HK-2 (cell line): ENCODE results near the gene POM121L12.

Experiments
- DNase-seq: peaks from one replicate; pipeline ENCODE4 v3.0.0-alpha.2; 2018; ENCODE audit not compliant: unreplicated experiment

Gene POM121L12

DNA sequence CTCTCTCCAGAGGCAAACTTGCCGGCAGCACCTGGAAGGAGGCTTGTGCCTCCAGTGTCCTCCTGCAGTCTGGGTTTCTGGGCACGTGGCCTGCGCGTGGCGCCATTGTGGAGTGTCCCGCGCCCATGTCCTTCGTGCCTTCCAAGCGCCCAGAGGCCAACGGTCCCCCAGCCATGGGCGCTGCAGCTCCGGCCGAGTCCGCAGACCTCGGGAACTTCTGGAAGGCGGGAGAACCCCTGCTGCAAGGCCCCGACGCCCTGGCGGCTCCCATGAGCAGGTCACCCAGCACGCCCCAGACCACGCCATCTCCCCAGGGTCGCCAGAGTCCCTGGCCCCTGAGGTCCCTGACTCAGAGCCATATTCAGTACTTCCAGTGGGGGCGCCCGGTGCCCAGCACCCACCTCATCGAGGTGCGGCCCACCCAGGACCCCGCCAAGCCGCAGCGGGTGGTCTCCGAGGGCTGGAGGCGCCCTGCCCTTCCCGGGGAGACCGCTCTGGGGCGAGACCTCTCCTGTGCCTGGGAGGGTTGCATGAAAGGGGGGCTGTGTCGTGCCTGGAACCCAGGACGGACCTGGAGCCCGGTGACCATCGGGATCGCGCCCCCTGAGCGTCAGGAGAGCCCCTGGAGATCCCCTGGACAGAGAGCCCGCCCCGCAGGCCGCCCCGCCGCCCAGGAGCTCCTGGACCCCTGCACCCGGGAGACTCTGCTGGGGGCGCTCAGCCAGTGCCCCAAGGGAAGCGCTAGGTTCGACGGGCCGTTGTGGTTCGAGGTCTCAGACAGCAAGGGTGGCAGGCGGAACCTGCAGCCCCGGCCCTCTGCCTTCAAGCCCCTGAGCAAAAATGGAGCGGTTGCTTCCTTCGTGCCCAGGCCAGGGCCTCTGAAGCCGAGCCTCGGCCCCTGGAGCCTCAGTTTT lies at the start of gene POM121L12:
Gene POM121L12 (plus strand): TSS at position 135 of the 914 bp plus-strand sequence. CDS start 39 bp downstream, at position 174.
- DNase-seq = no peak

DNA sequence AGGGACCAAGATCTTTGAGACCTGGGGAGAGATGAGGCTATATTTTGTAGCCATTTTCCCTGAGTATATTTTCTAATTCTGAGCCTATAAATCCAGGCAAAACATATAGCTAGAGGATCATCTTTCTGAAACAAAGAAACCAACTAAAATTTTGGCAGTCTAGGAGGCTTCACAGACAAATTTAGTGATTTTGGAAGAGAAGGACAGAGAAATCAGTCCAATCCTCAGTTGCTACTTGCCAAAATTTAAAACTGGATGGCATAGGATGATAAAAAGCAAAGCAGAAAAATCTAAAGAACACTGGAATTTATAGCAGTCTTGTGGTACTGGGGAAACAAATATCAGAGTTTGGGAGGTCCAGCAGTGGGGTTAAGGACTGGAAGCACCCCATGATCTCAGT lies 43.4 kb upstream of the POM121L12 start:
- DNase-seq = no peak

DNA sequence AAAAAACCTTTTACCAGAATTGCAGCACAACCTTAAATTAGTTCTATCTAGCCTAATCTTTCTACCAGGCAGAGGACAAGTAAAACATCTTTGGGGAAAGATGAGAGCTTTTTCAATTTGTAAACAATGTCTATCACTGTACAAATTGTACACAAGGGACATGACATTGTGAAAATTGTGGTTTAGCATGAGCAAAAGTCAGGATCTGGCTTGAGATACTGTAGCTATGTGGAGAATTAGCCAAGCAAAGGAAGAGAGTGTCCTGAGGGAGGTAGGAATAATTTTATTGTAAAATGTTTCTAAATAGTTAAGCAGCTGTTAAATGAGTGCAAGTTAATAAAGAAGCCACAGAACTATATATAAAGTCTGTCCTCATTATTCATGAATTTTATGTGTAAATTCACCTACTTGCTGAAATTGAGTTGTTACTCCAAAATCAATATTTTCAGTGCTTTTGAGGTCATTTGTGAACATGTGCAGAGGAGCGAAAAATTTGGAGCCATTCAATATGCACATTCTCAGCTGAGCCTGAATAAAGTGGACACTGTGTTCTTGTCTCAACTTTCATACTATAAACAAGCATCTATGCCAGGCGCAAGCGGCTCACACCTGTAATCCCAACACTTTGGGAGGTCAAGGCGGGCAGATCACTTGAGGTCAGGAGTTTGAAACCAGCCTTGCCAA lies 42.8 kb upstream of the POM121L12 start:
- no peak for DNase-seq

DNA sequence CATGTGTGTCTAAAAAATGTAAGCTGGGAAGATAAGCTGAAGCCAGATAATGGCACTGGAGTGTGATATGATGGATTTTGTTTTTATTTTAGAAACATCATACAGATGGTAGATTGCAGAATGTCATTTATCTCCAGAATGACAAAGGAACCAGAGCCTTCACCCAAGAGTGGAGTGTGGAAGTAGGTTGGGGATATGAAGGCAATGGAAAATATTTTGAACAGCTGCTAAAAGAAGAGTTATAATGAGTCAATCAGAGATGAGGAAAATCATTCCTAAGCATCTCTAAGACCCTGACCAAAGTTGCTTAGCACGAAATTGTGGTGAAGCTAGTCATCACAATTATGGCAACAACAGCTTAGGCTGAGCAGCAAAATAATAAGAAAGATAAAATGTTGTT lies 39.8 kb upstream of the POM121L12 start:
- DNase-seq = no peak

DNA sequence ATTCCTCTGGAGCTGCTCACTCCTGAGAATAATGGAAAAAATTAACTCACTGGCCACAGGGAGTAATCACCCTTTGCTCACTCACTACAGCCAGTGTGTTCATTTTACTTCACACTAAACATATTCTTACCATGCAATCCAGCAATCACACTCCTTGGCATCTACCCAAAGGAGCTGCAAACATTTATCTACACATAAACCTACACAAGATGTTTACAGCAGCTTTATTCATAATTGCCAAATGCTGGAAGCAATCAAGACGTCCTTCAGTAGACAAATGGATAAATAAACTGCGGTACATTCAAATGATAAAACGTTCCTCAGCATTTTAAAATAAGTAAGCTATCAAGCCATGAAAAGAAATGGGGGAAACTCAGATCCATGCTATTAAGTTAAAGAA lies 34.2 kb upstream of the POM121L12 start:
- no peak for DNase-seq

DNA sequence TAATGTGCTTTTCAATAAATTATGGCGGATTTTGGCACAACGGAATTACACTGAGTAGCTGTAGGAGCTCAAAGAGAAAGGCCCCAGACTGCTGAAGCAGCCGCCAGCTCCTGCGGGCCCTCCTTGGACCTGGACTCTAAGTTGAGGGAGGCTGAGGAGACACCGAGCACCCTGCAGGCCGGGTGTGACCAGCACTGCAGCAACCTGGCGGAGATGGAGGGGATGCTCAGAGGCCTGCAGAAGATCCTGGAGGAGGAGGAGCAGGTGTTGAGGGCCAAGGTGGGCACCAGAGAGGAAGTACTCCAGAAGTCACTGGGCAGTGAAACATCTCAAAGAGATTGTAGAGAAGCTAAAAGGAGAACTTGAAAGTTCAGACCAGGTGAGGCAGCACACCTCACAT lies 33.0 kb upstream of the POM121L12 start:
- DNase-seq = no peak

DNA sequence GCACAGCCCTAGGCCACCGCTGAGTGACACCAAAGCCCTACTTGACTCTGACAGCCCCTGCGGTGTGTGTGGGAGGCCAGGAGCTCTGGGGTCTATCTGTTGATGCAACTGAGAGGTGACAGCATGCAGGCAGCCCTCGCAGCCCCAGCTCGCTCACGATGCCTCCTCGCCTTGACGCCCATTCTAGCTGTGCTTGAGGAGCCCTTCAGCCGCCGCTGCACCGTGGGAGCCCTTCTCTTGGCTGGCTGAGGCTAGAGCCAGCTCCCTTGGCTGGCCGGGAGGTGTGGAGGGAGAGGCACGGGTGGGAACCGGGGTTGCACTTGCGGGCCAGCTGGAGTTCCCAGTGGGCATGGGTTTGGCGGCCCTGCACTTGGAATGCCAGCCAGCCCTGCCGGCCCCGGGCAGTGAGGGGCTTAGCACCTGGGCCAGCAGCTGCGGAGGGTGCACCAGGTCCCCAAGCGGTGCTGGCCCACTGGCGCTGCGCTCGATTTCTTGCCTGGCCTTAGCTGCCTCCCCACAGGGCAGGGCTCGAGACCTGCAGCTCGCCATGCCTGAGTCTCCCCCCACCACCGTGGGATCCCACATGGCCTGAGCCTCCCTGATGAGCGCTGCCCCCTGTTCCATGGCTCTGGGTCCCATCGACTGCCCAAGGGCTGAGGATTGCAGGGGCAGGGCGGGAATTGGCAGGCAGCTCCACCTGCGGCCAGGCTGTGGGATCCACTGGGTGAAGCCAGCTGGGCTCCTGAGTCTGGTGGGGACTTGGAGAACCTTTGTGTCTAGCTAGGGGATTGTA lies 31.6 kb upstream of the POM121L12 start:
- DNase-seq = no peak

DNA sequence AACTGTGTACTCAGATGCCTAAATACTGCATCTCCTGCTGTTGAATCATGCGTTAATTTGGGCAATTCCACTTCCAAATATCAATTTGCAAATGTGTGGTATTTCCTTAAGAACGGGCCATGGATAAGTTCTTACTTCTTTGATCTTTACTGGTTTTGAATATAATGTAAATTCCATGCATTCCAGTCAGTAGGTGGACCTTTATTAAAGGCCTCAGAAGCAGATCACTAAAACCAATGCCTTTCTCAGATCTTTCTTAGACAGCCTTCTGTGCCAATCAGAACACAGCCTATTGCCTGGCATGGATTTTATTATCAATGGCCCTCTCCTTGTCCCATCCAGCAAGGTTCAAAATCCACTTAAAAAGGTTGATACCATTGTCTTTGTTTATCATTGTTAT lies 21.5 kb upstream of the POM121L12 start:
- DNase-seq = no peak

DNA sequence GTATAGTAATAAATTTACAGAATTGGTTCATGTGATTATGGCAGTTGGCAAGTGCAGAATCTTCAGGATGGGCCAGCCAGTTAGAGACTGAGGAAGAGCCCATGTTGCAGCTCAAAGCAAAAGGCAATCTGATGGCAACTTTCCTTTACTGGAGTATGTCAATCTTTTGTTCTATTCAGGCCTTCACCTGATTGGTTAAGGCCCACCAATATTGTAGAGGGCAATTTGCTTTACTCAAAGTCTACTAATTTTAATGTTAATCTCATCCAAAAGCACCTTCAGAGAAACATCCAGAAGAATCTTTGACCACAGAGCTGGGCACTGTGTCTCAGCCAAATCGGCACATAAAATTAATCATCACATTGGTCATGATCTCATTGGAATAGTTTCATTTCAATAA lies 20.0 kb upstream of the POM121L12 start:
- no peak for DNase-seq

DNA sequence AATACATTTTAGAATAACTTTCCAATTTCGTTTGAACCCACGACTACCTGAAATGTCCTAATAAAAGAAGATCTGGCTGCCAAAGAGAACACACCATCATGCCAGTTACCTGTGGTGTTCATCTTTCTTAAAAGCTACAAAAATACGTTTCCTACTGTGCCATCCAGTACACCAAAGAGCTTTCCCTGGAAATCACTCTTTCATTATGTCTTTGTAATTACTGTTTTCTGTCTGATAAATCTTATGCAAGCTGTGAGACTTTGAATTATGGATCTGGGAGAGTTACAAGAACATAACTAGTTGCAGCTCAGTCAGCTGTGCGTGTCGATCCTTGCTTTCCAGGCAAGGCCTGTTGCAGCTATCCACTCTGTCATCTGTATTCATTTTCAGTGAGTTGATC lies 12.5 kb upstream of the POM121L12 start:
- DNase-seq = no peak

DNA sequence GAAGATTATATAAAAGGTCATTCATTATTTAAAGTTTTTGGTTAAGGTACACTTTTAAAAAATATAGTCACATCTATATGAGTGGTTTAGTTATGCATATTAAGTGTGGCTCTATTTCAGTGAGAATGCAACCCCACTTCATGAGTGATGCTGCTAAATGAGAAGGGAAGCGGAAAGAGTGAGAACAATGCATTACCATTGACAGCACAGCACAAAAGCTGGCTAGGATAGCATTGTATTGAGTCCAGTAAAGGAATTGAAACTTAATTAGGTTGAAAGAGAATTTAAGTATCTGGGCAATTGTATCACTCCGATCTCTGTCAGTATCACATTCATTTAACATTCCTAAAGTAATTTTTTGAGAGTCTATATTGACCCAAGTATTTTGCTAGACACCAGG lies 13.2 kb downstream of the POM121L12 start:
- DNase-seq = no peak

DNA sequence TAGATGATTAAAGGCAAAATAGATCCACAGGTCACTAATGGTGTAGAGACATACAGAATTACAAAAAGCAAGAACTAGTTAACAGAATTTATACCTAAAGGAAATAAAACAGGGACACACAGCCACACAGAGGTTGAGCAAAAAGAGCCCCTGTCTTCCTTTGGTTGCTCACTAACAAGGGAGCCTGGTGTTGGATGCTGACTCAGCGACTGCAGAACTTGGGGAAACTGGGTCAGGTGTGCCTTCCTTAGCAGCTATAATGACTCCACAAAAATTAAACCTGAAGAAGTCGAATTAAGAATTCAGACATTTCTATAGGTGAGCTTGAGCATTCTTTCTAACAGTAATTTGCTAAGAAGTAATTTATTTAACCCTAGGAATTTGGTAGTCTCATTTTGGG lies 15.0 kb downstream of the POM121L12 start:
- no peak for DNase-seq

DNA sequence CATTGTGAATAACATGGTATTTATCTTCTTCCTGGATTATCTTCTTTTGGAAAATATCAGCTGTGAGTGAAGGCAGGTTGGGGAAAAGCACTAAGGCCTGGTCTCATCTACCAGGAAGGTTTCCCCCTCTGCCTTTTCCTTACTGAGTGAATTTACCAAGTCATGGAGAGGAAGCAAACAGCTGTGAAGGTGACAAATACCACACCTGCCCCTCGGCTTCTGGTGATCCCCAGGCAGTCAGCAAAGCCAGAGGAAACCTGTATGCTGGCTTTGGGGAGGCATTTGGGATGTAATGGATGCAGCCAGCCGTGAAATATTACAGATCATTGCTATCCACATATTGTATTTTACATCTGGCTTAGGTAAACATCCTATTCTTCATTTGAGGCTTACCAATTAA lies 24.2 kb downstream of the POM121L12 start:
- no peak for DNase-seq

DNA sequence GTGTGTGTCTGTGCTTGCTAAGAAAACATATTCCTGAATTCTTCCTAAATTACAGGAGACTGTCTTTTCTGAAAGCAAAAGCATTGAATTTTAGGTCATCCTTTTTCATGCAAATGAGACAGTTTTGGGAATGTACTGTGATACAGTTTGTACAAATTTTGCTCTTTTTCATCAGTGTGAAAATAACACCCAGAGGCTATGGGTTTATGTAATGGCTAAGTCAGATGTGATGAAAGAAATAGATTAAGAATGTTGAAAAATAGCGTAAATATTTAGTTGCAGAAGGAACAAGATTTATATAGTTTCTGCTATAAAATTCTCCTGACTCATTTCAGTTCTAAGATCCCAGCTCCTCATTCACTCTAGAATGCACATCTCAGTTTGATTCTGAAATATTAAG lies 24.6 kb downstream of the POM121L12 start:
- no peak for DNase-seq

DNA sequence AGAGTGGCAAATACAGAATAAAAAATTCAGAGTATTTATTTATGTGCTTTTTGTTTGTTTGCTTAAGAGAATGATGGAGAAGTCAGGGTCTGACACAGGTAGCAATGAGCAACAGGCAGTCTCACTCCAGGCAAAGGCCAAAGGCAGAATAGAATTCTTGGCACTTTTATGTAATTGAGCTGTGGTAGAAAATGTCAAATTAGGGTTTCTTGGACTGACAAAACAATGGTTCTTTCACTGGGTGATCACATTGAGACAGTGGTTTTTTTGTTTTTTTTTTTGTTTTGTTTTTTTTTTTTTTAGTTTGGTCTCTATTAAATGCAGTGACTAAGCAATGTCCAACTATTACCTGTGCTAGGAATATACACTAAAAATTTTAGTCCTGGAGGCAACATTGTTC lies 27.4 kb downstream of the POM121L12 start:
- no peak for DNase-seq

DNA sequence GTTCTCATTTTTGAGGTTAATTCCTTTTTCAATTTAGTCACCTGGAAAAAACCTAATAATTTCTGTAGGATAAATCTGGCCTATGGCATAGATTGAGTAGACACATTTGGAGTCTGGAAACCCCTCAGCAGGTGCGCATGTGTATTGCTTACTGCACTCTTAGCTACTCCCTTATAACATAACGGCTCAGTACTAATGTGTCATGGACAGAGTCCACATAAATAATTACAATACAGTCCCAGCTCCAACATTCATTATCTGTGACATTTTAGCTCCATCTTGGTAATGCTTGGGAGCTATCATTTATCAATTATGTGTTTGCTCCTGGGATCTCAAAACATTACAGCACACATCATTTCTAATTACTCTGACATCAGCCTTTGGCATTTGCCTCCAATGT lies 33.2 kb downstream of the POM121L12 start:
- no peak for DNase-seq

DNA sequence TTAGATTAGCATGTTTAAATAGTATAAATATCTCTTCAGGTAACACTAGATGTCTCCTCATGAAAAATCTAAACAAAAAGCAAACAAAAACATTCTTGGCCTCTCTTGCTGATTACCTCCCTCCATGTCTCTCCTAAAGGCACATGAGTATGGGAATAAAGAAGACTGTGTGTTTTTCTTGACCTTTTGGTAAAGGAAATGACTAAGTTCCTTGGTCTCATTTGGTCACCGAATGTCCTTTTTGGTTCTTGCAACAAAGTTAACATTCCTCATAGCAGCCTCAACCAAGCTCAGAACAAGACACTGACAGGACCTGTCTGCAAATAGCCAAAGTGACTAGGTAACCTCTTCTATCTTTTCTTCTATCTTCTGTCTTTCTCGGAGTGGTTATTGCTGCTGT lies 35.5 kb downstream of the POM121L12 start:
- no peak for DNase-seq
